ENCODE results near the gene MED13L.
"Not testable (repeated sequence)": the region's sequence is repeated elsewhere in the genome, so short reads cannot be mapped to it uniquely, and the experiment has no call there.

Gene MED13L

GRCh38 chr12:116303929-116304328, 26.4 kb upstream of the MED13L start:
- no peak for DNase-seq (ENCODE audit: low spot score)

DNA sequence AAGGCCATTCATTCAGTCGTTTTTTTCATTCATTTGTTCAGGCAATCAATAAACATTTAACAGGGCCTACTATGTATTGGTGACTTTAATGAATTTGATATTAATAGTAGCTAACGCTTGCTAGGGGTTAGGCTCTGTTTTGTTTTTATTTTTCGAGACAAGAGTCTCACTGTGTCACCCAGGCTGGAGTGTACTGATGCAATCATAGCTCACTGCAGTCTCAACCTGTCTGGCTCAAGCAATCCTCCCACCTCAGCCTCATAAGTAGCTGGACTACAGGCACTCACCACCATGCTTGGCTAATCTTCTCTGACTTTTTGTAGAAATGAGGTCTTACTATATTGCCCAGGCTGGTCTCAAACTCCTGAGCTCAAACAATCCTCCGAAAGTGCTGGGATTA, 25.6 kb upstream of the MED13L start:
- no peak for DNase-seq (ENCODE audit: low spot score)

- no peak for DNase-seq (ENCODE audit: low spot score)
These were observed 24.9 kb upstream of the MED13L start for GRCh38 chr12:116302166-116303058.

- no peak for DNase-seq (ENCODE audit: low spot score)
These were observed 24.1 kb upstream of the MED13L start for GRCh38 chr12:116301621-116302020.

GRCh38 chr12:116299665-116300328, 22.3 kb upstream of the MED13L start:
- no peak for DNase-seq (ENCODE audit: low spot score)

DNA sequence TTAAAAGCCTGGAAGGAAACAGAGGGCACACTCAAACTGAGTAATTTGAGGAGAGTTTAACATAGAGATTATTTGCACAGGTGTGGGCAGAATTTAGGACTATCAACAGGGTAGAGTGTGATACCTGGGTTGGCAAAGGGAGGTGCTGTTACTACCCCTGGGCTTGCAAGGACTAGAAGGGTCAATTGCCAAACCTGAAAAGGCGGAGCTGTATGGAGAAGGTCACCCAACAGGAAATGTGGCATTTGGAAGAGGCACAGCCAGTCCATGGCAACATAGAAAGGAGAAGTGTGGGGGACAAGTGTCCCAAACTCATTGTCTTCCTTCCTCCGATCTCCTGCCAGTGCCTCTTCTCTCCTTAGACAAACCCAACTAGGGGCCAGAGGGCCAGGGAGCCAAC, 21.6 kb upstream of the MED13L start:
- DNase-seq (ENCODE audit: low spot score), result no peak

- no peak for DNase-seq (ENCODE audit: low spot score)
These were observed 21.1 kb upstream of the MED13L start for GRCh38 chr12:116298578-116298977.

- no peak for DNase-seq (ENCODE audit: low spot score)
These were observed 19.8 kb upstream of the MED13L start for GRCh38 chr12:116297224-116297834.

DNA sequence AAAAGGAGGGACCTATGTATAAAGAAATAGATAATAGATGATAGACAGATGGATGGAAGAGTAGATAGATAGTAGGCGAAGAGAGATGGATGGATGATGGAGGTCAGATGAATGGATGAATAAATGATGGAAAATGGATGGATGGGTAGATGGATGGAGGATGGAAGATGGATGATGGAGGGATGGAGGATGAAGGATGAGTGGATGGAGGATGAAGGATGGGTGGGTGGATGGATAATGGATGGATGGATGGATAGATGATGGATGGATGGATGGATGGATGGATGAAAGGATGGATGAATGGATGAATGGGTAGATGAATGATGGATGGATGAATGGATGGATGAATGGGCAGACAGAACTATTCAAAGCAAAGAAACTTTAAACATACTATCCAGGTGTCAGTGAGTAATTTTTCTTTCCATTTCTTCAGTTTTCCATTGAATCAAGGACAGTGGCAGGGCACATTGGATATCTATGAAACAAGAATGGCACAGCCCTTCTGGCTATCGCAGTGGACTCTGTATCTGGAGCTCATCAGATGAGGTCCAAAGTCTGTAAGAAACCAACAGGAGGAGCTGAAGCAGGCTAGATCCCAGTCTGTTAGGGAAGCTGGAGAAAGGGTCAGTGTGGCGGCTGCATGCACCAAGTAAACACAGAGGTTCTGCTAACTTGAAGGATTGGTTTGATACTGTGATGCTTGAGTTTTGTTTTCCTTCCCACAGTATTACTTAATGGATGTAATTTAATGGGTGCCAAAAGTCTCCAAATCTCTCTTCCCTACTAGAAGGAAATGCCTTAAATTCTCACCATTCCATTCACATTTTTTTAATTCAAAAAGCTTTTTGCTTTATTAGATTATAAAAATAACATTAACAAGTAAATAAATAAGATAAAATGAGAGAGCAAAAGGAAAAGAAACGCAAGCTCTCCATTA, 18.1 kb upstream of the MED13L start:
- no peak for DNase-seq (ENCODE audit: low spot score)

DNA sequence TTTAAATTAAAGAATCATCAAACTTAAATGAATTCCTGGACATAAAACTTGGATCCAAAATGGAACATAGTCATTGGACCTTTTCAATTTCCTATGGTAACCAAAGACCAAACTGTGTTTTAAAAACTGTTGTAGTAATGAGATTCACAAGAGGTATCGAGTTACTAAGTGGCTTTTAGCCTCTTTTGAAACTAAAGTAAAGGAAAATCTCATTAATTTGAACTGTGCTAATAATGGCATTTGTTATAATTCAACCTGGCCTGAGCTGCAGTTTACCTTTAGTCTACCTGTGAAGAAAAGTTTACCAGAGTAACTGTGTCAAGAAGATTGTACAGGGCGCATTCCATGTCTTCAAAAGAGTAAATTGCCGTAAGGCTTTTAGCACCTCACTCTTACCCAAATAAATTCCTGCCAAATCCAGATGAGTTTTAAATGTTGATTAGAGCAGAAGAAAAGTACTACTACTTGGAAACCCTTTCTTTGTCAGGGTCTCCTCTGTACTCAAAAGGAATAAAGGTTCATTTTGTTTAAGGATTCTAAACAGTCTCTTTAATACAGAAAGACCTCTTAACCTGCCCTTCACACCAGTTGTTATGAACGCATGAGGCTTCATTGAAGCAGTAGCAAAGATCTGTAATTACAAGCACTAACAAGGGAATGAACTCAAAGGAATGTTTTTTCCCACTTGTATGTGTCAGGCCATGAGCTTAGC, 17.1 kb upstream of the MED13L start:
- no peak for DNase-seq (ENCODE audit: low spot score)

GRCh38 chr12:116293687-116294453, 16.4 kb upstream of the MED13L start:
- DNase-seq (ENCODE audit: low spot score), result no peak

DNA sequence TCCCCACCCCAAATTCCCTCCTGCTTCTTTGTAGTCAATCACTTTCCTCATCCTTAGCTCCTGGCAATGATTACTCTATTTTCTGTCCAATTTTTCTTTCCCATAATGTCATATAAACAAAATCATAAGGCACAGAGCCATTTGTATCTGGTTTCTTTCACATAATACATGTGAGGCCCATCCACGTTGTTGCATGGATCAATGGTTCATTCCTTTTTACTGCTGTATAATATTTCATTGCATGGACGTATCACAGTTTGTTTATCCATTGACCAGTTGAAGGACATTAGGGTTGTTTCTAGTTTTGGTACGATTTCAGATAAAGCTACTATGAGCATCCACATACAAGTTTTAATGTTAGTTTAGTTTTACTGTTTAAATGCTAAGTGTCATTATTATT, 13.7 kb upstream of the MED13L start:
- no peak for DNase-seq (ENCODE audit: low spot score)

DNA sequence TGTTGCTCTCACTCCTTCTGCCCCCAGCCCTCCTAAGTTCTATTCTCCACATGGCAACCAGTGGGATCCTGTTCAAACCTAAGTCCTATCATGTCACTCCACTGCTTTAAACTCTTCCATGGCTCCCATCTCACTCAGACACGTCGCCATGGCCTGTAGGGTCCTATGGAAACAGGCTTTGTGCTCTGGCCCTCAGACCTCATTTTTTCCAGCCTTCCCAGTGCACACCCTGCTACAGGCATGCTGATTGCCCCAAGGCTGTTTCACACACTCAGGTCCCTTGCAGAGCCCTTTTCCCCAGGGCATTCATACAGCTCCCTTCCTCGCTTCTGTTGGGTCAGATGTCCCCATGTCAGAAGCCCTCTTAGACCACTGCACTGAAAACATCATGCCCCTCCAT, 11.2 kb upstream of the MED13L start:
- no peak for DNase-seq (ENCODE audit: low spot score)

- no peak for DNase-seq (ENCODE audit: low spot score)
These were observed 10.4 kb upstream of the MED13L start for GRCh38 chr12:116287842-116288301.

- DNase-seq (ENCODE audit: low spot score), result no peak
These were observed 6.9 kb upstream of the MED13L start for GRCh38 chr12:116284396-116284795.

GRCh38 chr12:116283881-116284280, 6.4 kb upstream of the MED13L start:
- DNase-seq (ENCODE audit: low spot score), result not testable (repeated sequence)

GRCh38 chr12:116282371-116283286, 5.1 kb upstream of the MED13L start:
- no peak for DNase-seq (ENCODE audit: low spot score)

GRCh38 chr12:116280595-116281290, 3.2 kb upstream of the MED13L start:
- no peak for DNase-seq (ENCODE audit: low spot score)

DNA sequence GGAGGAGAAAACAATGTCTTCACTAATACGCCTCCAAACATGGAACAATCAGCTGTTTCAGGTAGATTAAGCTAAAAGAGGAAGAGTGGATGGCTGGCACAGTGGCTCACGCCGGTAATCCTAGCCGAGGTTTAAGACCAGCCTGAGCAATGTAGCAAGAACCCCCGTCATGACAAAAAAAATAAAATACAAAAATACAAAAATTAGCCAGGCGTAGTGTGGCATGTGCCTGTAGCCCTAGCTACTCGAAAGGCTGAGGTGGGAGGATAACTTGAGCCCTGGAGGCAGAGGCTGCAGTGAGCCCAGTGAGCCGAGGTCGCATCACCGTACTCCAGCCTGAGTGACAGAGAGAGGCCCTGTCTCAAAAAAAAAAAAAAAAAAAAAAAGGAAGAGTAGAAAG, 1.2 kb upstream of the MED13L start:
- no peak for DNase-seq (ENCODE audit: low spot score)

Measured in left forelimb (tissue), 1 donor.